ENCODE measurements around the gene TTN. TPM values are rescaled to one million over a fixed set of nuclear protein-coding genes. Genes with fewer than 3 reads are reported as not detected.
A peak's percentile ranks its signal among the peaks of the same experiment; 100 is the strongest.

Gene TTN
- total RNA-seq, 1 donor from 2014 or later: 1.3 TPM

DNA sequence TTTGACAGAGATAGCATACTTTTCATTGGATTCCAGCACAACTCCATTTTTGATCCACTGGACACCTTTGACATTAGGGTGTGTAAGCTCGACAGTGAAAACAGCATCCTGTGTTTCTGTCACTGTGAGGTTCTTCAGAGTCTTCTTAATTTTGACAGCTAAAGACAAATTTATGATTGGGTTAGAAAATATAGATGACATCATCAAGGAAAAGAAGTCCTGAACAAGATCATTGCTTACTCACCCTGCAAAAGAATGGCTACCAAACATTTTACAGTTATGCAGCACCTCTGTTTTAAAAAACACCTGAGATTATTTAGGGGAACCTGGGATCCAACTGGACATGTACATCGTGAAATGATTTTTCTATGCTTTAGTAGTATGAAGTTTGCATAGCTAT, 36.7 kb downstream of the TTN start:
- Mint-ChIP-seq H3K9me3 (no peaks in the 10 kb centered on the region), H3K27me3 (ENCODE audit: insufficient read depth, low read depth) (no peaks in the 10 kb centered on the region), H3K4me3 (no peak overlapping the region), H3K4me1 (no peaks in the 10 kb centered on the region), H3K36me3 (no peaks in the 10 kb centered on the region), H3K27ac (no peak overlapping the region)
- Histone ChIP-seq H2AFZ (replicated peaks) (no peak overlapping the region), H3K4me3 (no peak overlapping the region), H3K36me3 (no peaks in the 10 kb centered on the region), H3K27me3 (no peaks in the 10 kb centered on the region), H3K4me1 (no peaks in the 10 kb centered on the region), H3K9ac (no peak overlapping the region), H4K20me1 (ENCODE audit: low read depth) (no peaks in the 10 kb centered on the region), H3K9me3 (ENCODE audit: low read depth) (no peaks in the 10 kb centered on the region), H3K79me2 (ENCODE audit: low read depth) (no peaks in the 10 kb centered on the region), H3K27ac (no peak overlapping the region), H3K4me2 (no peak overlapping the region), H3F3A (ENCODE audit: low read depth) (no peaks in the 10 kb centered on the region)
- TF ChIP-seq EZH2phosphoT487 (IDR thresholded peaks at IDR 0.05): no peak
- no peak for TF ChIP-seq EZH2 (IDR thresholded peaks at IDR 0.05)
- TF ChIP-seq, protein P1, sequence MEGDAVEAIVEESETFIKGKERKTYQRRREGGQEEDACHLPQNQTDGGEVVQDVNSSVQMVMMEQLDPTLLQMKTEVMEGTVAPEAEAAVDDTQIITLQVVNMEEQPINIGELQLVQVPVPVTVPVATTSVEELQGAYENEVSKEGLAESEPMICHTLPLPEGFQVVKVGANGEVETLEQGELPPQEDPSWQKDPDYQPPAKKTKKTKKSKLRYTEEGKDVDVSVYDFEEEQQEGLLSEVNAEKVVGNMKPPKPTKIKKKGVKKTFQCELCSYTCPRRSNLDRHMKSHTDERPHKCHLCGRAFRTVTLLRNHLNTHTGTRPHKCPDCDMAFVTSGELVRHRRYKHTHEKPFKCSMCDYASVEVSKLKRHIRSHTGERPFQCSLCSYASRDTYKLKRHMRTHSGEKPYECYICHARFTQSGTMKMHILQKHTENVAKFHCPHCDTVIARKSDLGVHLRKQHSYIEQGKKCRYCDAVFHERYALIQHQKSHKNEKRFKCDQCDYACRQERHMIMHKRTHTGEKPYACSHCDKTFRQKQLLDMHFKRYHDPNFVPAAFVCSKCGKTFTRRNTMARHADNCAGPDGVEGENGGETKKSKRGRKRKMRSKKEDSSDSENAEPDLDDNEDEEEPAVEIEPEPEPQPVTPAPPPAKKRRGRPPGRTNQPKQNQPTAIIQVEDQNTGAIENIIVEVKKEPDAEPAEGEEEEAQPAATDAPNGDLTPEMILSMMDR (IDR thresholded peaks at IDR 0.05): no peak
- DNase-seq (ENCODE audit: low spot score): no peak

DNA sequence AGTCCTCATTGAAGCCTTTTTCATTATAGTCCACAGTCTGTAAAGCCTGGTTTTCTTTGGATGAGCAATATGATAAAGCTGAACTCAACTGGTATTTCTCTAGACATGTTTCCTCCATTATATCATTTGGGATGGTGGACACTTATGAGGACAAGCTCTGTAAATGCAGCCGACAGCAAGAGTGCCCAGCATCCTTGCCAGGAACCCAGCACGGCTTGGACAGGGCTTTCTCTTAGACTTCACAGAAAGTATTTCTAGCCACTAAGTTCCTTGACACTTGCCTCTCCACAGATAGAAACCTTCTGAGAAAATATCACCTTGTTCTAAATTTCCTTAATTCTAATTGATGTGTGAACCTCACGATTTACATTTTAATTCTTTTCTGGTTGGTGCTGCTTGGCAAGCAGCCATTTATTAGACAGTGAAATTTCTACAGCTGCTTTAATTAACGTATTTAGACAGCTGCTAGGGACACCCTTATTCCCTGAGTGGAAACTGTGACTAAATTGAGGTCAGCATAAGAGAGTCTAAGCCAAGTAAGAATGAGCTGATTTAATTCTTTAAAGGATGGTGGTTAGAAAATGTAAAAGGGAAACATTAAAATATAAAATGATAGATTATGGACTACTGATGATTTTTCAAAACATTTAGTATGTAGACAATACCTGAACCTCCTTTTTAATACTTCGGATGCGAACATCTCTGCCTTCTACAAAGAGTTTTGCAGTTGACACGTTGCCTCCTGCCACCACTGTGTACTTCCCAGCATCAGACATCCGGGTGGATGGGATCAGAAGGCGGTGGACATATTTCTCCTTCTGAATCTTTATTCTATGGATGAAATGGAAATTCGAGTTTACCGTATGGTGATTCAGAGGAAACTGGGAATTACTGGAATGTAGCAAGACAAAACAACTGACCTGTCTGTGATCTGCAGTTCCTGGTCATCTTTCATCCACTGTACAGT, 39.8 kb downstream of the TTN start:
- no peaks in the 10 kb centered on the region for H3K36me3 ChIP-seq

DNA sequence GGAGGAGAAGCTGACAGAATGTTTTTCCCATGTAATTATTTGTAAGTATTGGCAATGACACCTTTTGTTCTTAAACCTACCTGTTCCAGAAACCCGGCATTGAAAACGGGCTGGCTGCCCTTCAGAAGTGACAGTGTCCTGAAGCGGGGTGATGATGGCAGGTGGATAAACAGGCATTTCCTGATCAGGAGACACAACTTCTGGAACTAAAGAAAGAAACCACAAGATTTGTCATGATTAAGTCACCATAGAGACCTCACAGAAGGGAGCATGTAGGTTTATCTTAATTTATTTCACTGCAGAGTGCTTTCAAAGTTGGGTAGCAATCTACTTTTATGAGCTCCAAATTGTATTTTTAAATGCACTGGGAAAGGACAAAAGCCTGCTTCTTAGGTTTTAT, 43.1 kb downstream of the TTN start:
- Histone ChIP-seq H3K4me3 (no peak overlapping the region), H3F3A (ENCODE audit: low read depth) (no peaks in the 10 kb centered on the region), H3K27me3 (no peaks in the 10 kb centered on the region), H3K9me3 (ENCODE audit: low read depth) (no peaks in the 10 kb centered on the region), H3K36me3 (no peaks in the 10 kb centered on the region), H3K9ac (no peak overlapping the region), H2AFZ (replicated peaks) (peak overlapping the region; percentile 17), H3K4me2 (no peak overlapping the region), H3K79me2 (ENCODE audit: low read depth) (no peaks in the 10 kb centered on the region), H4K20me1 (ENCODE audit: low read depth) (no peaks in the 10 kb centered on the region), H3K4me1 (no peaks in the 10 kb centered on the region), H3K27ac (no peak overlapping the region)
- no peak for TF ChIP-seq EZH2 (IDR thresholded peaks at IDR 0.05)
- TF ChIP-seq, protein P1 (IDR thresholded peaks at IDR 0.05): no peak
- TF ChIP-seq EZH2phosphoT487 (IDR thresholded peaks at IDR 0.05): no peak
- H3K27me3 Mint-ChIP-seq (ENCODE audit: insufficient read depth, low read depth): no peaks in the 10 kb centered on the region
- H3K36me3 Mint-ChIP-seq: no peaks in the 10 kb centered on the region
- no peak for DNase-seq (ENCODE audit: low spot score)
- H3K4me3 Mint-ChIP-seq: no peak overlapping the region
- no peaks in the 10 kb centered on the region for H3K9me3 Mint-ChIP-seq
- H3K27ac Mint-ChIP-seq: no peak overlapping the region
- H3K4me1 Mint-ChIP-seq: no peaks in the 10 kb centered on the region

More for the DNA sequence above, 39.8 kb downstream of the TTN start:
- Histone ChIP-seq H3K4me3 (no peak overlapping the region), H3K27me3 (no peaks in the 10 kb centered on the region), H3K79me2 (ENCODE audit: low read depth) (no peaks in the 10 kb centered on the region), H4K20me1 (ENCODE audit: low read depth) (no peaks in the 10 kb centered on the region), H3K9me3 (ENCODE audit: low read depth) (no peaks in the 10 kb centered on the region), H3F3A (ENCODE audit: low read depth) (no peaks in the 10 kb centered on the region), H2AFZ (replicated peaks) (no peak overlapping the region), H3K9ac (no peak overlapping the region), H3K4me1 (no peaks in the 10 kb centered on the region), H3K4me2 (no peak overlapping the region), H3K27ac (no peak overlapping the region)
- DNase-seq (ENCODE audit: low spot score): no peak
- H3K36me3 Mint-ChIP-seq: no peaks in the 10 kb centered on the region
- H3K27me3 Mint-ChIP-seq (ENCODE audit: insufficient read depth, low read depth): no peaks in the 10 kb centered on the region
- no peaks in the 10 kb centered on the region for H3K9me3 Mint-ChIP-seq
- no peak overlapping the region for H3K27ac Mint-ChIP-seq
- H3K4me3 Mint-ChIP-seq: no peak overlapping the region
- TF ChIP-seq EZH2phosphoT487 (IDR thresholded peaks at IDR 0.05) (no peak), EZH2 (IDR thresholded peaks at IDR 0.05) (no peak)
- TF ChIP-seq, protein P1 (IDR thresholded peaks at IDR 0.05): no peak
- H3K4me1 Mint-ChIP-seq: no peaks in the 10 kb centered on the region
